CD4-positive, alpha-beta T cell treated with Interleukin-4 for 1 hour (primary cell): ENCODE data around the gene ADGRG4.
"Not testable (repeated sequence)": the region's sequence is repeated elsewhere in the genome, so short reads cannot be mapped to it uniquely, and the experiment has no call there.

Experiments used
- DNase-seq, 2 donors: peaks; one replicate each; pipeline ENCODE4 v3.0.0-alpha.2; 2020 to 2022

ADGRG4 gene

GRCh38 chrX:136386826-136387225, 86.1 kb downstream of the ADGRG4 start:
- DNase-seq: no peak

- DNase-seq: no peak
These were observed 87.3 kb downstream of the ADGRG4 start for GRCh38 chrX:136387951-136388502.

GRCh38 chrX:136390921-136391320, 90.2 kb downstream of the ADGRG4 start:
- DNase-seq: no peak

DNA sequence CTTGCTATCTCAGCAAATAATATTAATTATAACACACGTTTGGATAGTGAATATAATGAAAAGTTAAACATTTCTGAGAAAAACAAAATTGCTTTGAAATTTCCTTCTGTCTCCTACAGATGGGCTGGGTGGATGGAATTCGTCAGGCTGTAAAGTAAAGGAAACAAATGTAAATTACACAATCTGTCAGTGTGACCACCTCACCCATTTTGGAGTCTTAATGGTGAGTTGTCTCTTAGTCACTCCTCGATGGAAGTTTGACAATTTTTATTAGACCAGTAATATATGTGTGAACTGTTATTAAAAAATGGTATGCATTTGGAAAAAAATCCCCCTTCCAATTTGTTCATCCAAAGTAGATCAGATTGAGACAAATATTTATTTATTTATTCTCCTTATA, 94.5 kb downstream of the ADGRG4 start:
- DNase-seq: no peak

- DNase-seq: peak in 1 of 2 donors; percentile 0
These were observed 96.2 kb downstream of the ADGRG4 start for GRCh38 chrX:136397001-136397400.

DNA sequence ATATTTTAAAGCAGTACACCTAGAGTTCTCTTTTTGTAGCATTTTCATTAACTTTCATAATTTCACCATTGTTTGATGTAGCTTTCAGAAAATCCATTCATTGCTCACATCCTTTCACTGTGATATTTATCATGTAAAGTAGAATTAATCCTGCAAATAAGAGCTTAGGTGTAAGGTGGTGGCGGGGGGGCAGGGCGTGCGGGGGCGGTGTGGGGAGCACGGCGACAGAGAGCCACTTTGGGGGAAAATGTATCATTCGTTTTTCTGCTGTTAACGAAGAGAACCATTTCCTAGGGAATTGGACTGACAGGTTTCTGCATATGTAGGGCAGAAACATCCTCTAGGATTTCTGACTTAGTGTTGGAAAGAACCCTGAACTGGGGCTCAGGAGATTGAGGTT, 104.4 kb downstream of the ADGRG4 start:
- no peak for DNase-seq

DNA sequence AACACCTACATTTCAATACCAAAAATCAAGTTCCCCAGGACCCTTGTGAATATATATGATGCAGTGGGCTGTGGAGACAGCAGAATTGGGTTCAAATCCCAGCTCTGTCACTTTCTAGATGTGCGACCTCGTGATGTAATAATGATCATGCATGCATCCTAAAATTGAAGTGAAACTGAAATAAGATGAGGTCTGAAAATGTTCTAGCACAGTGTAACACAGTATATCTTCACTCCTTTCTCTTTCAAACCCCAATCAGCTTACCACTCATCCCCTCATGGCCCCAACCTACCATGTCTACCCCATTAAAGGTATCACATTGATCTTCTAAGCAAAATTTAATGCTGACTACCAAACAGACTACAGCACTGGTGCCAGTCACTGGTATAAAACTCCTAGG, 117.0 kb downstream of the ADGRG4 start:
- no peak for DNase-seq

DNA sequence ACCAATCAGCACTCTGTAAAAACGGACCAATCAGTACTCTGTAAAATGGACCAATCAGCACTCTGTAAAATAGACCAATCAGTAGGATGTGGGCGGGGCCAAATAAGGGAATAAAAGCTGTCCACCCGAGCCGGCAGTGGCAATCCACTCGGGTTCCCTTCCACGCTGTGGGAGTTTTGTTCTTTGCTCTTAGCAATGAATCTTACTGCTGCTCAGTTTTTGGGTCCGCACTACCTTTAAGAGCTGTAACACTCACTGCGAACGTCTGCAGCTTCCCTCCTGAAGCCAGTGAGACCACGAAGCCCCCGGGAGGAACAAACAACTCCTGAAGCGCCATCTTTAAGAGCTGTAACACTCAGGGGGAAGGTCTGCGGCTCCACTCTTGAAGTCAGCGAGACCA, 120.6 kb downstream of the ADGRG4 start:
- no peak for DNase-seq

DNA sequence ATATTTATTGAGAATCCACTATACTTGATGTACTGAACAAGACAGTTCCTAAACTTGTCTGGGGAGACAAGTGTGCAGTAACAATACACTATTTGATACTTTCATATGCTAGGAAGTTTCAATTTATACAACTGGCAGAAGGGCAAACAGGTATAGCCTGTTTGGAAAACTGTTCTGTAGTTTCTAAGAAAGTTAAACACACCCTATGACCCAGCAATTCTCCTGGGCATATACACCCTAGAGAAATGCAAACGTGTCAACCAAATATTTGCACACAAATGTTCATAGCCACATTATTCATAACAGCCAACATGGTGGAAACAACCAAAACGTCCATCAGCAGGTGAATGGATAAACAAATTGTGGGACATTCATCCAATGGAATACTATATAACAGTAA, 123.0 kb downstream of the ADGRG4 start:
- no peak for DNase-seq

DNA sequence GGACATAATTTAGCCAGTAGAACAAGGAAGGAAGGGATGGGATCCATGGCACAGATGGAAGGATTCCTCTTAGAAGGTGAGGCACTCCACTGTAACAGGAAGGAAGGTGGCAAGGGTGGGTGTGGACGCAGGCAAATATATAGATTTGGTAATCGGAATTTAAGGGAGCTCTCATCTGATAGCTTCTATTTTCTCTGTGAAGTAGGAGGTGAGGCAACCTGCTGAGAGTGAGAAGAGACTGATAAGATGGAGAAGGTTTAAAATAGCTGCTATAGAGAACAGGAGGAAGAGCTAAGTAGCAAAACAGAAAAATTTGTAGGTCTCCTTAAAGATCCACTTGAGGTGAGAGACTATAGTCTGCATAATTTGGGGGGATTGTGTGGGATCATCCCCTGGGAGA, 125.2 kb downstream of the ADGRG4 start:
- no peak for DNase-seq

GRCh38 chrX:136431625-136432024, 130.9 kb downstream of the ADGRG4 start:
- DNase-seq: no peak

DNA sequence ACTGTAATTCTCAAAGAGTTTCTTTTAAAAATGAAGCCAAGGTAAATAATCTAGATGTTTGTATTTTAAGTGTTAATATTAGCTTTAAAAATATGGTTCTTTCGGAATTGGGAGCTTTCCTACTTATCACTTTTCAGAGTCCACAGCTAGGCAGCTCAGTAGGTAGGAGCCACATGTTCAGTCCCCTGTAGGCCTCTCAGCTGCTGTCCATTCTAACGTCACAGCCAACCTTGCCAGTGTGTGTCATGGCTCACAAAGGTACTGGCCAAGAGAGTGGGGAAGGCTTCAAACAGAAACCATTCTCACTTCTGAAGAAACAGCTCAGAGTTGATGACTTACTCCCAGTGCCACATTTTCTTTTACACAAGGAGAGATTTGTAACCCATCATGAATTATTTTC, 137.0 kb downstream of the ADGRG4 start:
- DNase-seq: no peak

DNA sequence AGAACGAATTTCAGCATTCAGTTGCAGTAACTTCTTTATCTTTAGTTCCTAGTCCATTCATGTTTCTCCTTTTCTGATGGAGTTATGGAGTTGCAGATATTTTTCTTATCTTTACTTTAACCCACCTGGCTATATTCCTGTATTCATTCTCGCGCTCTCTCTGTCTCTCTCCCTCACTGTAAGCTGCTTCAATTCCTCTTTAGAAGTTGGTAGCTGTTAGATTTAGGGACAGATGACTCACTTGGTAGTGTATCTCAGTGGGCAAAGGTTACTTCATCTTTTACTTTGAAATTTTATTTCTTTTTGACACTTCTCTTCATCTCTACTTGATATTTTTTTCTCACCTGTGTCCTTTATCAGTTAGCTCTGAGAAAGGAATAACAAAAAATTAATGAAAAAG, 137.4 kb downstream of the ADGRG4 start:
- DNase-seq: no peak

GRCh38 chrX:136445674-136446073, 144.9 kb downstream of the ADGRG4 start:
- DNase-seq: not testable (repeated sequence)

- DNase-seq: no peak
These were observed 145.4 kb downstream of the ADGRG4 start for GRCh38 chrX:136446208-136446607.

DNA sequence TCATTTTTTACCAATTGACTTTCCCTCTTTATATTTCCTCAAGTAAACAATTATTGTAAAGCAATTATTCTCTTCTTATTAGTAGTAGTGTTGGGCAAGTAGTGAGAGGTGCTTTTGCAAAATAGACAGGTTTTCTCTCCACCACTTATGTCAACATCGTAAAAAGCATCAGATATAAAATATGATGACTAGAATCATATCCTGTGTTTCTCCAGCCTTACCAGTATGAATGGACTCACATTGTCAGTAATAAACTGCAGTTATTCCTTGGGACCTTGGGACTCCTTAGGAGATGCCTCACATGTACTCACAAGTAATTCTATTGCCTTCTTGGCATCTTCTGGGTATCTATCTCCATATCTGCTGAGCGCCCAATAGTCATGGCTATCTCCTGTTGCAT, 146.5 kb downstream of the ADGRG4 start:
- no peak for DNase-seq

DNA sequence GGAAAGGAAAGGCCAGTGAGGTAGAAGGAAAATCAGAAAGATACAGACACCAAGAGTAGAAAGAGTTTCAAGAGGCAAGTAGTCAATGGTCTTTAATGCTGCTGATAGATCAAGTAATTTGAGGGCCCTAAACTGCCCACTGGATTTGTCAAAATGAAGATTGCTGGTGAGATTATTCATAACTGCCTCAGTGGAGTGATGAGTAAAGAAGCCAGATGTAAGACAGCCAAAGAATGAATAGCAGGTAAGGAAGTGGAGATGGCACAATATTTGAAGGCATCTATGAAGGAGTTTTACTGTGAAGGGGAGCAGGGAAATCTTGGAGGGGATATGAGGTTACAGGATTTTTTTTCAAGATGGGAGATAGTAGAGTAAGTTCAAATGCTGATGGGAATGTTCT, 147.2 kb downstream of the ADGRG4 start:
- DNase-seq: no peak

DNA sequence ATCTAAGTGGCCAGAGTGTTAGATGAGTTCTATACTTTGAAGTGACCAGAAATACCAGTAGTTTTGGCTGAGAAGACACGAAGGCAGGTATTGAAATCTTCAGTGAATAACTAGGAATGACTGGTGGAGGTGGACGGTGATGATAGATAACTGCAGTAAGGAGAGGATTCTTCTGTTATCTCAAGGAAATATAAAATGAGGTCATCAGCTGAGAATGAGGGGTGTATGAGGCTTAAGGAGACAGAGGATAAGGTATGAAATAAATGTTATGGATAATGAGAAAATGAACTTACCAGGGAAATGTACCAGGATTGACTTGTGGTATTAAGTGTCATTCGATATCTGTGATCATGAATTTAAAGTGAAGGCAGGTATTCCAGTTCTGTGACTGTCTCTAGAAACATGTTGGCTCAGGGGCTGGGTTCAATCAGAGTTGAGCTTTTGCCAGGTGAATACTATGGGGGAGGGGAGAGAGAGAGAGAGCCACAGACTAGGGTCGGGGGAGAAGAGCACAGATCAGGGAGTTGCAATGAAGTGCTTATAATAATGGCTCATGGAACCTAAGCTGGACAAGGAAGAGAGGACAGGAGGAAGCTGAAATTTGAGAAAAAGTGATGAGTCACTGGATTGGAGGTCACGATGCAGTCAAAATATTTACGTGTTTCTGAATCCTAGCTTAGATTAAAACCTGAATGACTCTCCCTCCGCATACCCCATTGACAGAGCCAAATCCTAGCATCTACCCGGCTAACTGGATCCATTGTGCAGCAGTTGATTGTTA, 149.5 kb downstream of the ADGRG4 start:
- DNase-seq: no peak

GRCh38 chrX:136452614-136453013, 151.9 kb downstream of the ADGRG4 start:
- DNase-seq: no peak

- no peak for DNase-seq
These were observed 152.4 kb downstream of the ADGRG4 start for GRCh38 chrX:136453114-136453513.

- no peak for DNase-seq
These were observed 153.0 kb downstream of the ADGRG4 start for GRCh38 chrX:136453771-136454170.

GRCh38 chrX:136456133-136456532, 155.4 kb downstream of the ADGRG4 start:
- DNase-seq: no peak

DNA sequence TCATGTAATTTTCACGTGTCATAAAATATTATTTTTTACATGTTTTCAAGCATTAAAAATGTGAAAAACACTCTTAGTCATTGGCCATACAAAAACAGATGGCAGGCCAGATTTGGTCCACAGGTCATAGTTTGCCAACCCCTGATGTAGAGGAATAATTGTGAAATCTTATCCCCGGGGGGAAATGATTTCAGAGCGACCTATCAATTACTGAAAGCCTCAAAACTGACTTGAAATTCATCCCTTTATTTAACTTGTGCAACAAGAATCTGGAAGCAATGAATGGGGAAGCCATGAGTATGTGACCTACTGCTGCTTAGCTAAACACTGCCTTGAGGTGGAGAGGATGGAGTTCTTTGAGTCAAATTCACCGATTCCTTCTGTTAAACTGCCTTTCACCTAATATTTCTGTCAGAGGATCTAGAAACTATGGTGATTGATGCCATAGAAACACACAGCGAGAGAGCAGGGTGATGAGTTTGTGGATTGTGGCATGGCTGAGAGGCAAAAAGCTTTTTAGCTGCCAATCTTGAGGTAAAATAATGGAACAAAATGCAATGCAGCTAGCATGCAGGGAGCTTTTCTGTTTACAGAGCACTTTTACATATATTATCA, 156.6 kb downstream of the ADGRG4 start:
- no peak for DNase-seq

DNA sequence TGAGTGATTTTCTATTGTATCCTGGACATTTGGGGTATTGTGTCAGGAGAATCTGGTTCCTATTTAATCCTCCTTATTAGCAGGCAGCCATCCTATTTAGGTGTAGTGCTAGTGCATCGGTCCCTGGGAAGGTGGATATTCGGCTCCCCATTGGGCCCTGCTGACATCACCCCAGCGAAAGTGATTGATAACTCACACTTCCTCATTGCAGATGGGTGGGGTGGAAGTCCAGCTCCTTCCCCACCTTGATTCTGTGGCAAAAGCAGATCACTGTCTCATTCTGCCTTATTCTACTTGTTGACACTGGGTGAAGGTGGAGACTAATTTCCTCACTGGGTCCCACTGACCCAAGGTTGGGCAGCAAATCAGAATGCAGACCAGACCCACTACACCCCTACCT, 163.8 kb downstream of the ADGRG4 start:
- no peak for DNase-seq
